ENCODE measurements around the gene FDX2. TPM values are rescaled to one million over a fixed set of nuclear protein-coding genes. Genes with fewer than 3 reads are reported as not detected.

FDX2 gene
- total and polyA plus RNA-seq, 4 donors: 15.0 to 45.3 (median 33.8) TPM

GRCh38 chr19:10292206-10292788 is 23.5 kb downstream of the FDX2 start:
- peaks cover 9% of the 10 kb centered on the region for H3K36me3 ChIP-seq (ENCODE audit: control insufficient read depth, insufficient read depth, low read length)
- peak in 1 of 6 donors; percentile 66 for DNase-seq (ENCODE audit: low read depth in 4 of 6, low spot score in 6 of 6)
- H3K4me1 ChIP-seq (ENCODE audit: control insufficient read depth, insufficient read depth, low read length): peaks cover 71% of the 10 kb centered on the region
- H3K27me3 ChIP-seq (ENCODE audit: control insufficient read depth, insufficient read depth, low read length): peaks cover 97% of the 10 kb centered on the region
- no peak overlapping the region for H3K27ac ChIP-seq (ENCODE audit: low read depth, low read length)
- no peaks in the 10 kb centered on the region for H3K9me3 ChIP-seq (ENCODE audit: control insufficient read depth, insufficient read depth, low read length)
- peak overlapping the region; percentile 18 for H3K4me3 ChIP-seq (ENCODE audit: low read depth, low read length)
- whole genome bisulfite sequencing (ENCODE audit: insufficient coverage): under 1% methylated on average over 39 of the region's 45 CpGs

GRCh38 chr19:10291554-10292205 is 24.1 kb downstream of the FDX2 start:
- Histone ChIP-seq H3K36me3 (ENCODE audit: control insufficient read depth, insufficient read depth, low read length) (peaks cover 9% of the 10 kb centered on the region), H3K4me3 (ENCODE audit: low read depth, low read length) (peak overlapping the region; percentile 18), H3K9me3 (ENCODE audit: control insufficient read depth, insufficient read depth, low read length) (no peaks in the 10 kb centered on the region), H3K4me1 (ENCODE audit: control insufficient read depth, insufficient read depth, low read length) (peaks cover 77% of the 10 kb centered on the region), H3K27me3 (ENCODE audit: control insufficient read depth, insufficient read depth, low read length) (peaks cover 100% of the 10 kb centered on the region), H3K27ac (ENCODE audit: low read depth, low read length) (no peak overlapping the region)
- DNase-seq (ENCODE audit: low read depth in 4 of 6, low spot score in 6 of 6): no peak
- WGBS (ENCODE audit: insufficient coverage): 3% methylated on average over 49 of the region's 49 CpGs

GRCh38 chr19:10290876-10291553 is 24.8 kb downstream of the FDX2 start:
- WGBS (ENCODE audit: insufficient coverage): under 1% methylated on average over 57 of the region's 57 CpGs
- Histone ChIP-seq H3K4me1 (ENCODE audit: control insufficient read depth, insufficient read depth, low read length) (peaks cover 72% of the 10 kb centered on the region), H3K27me3 (ENCODE audit: control insufficient read depth, insufficient read depth, low read length) (peaks cover 97% of the 10 kb centered on the region), H3K9me3 (ENCODE audit: control insufficient read depth, insufficient read depth, low read length) (no peaks in the 10 kb centered on the region), H3K4me3 (ENCODE audit: low read depth, low read length) (no peak overlapping the region), H3K27ac (ENCODE audit: low read depth, low read length) (no peak overlapping the region), H3K36me3 (ENCODE audit: control insufficient read depth, insufficient read depth, low read length) (peaks cover 9% of the 10 kb centered on the region)
- peak in 1 of 6 donors; percentile 26 for DNase-seq (ENCODE audit: low read depth in 4 of 6, low spot score in 6 of 6)

- H3K36me3 ChIP-seq (ENCODE audit: control insufficient read depth, insufficient read depth, low read length): peaks cover 9% of the 10 kb centered on the region
- no peak for DNase-seq (ENCODE audit: low read depth in 4 of 6, low spot score in 6 of 6)
- H3K4me1 ChIP-seq (ENCODE audit: control insufficient read depth, insufficient read depth, low read length): peaks cover 66% of the 10 kb centered on the region
- under 1% methylated on average over 30 of the region's 30 CpGs for WGBS (ENCODE audit: insufficient coverage)
- peak overlapping the region; percentile 9 for H3K4me3 ChIP-seq (ENCODE audit: low read depth, low read length)
- no peak overlapping the region for H3K27ac ChIP-seq (ENCODE audit: low read depth, low read length)
- H3K9me3 ChIP-seq (ENCODE audit: control insufficient read depth, insufficient read depth, low read length): no peaks in the 10 kb centered on the region
- peaks cover 92% of the 10 kb centered on the region for H3K27me3 ChIP-seq (ENCODE audit: control insufficient read depth, insufficient read depth, low read length)
Observed at GRCh38 chr19:10290357-10290875, 25.4 kb downstream of the FDX2 start.

- H3K4me3 ChIP-seq (ENCODE audit: low read depth, low read length): peak within 1 kb of the TSS; percentile 9
- H3K4me1 ChIP-seq (ENCODE audit: control insufficient read depth, insufficient read depth, low read length): peaks cover 62% of the 10 kb centered on the region
- no peaks in the 10 kb centered on the region for H3K9me3 ChIP-seq (ENCODE audit: control insufficient read depth, insufficient read depth, low read length)
- H3K27ac ChIP-seq (ENCODE audit: low read depth, low read length): no peak within 1 kb of the TSS
- no peak for DNase-seq (ENCODE audit: low read depth in 4 of 6, low spot score in 6 of 6)
- WGBS (ENCODE audit: insufficient coverage): under 1% methylated on average over 40 of the region's 45 CpGs
- H3K36me3 ChIP-seq (ENCODE audit: control insufficient read depth, insufficient read depth, low read length): peaks cover 9% of the 10 kb centered on the region
- H3K27me3 ChIP-seq (ENCODE audit: control insufficient read depth, insufficient read depth, low read length): peaks cover 86% of the 10 kb centered on the region
Observed at GRCh38 chr19:10289836-10290356, 25.9 kb downstream of the FDX2 start, which contains the start of gene ICAM5. Gene ICAM5, plus strand, starts transcription at chr19:10289952. Its CDS starts 92 bp downstream, at chr19:10290044.

- no peaks in the 10 kb centered on the region for H3K9me3 ChIP-seq (ENCODE audit: control insufficient read depth, insufficient read depth, low read length)
- peaks cover 7% of the 10 kb centered on the region for H3K36me3 ChIP-seq (ENCODE audit: control insufficient read depth, insufficient read depth, low read length)
- peak overlapping the region; percentile 9 for H3K4me3 ChIP-seq (ENCODE audit: low read depth, low read length)
- peak in 2 of 6 donors; percentile 61 to 77 for DNase-seq (ENCODE audit: low read depth in 4 of 6, low spot score in 6 of 6)
- peaks cover 80% of the 10 kb centered on the region for H3K27me3 ChIP-seq (ENCODE audit: control insufficient read depth, insufficient read depth, low read length)
- H3K4me1 ChIP-seq (ENCODE audit: control insufficient read depth, insufficient read depth, low read length): peaks cover 62% of the 10 kb centered on the region
- WGBS (ENCODE audit: insufficient coverage): under 1% methylated on average over 38 of the region's 50 CpGs
- H3K27ac ChIP-seq (ENCODE audit: low read depth, low read length): no peak overlapping the region
Observed at GRCh38 chr19:10289167-10289835, 26.5 kb downstream of the FDX2 start.

GRCh38 chr19:10288662-10289166 is 27.1 kb downstream of the FDX2 start:
- H3K27me3 ChIP-seq (ENCODE audit: control insufficient read depth, insufficient read depth, low read length): peaks cover 74% of the 10 kb centered on the region
- H3K9me3 ChIP-seq (ENCODE audit: control insufficient read depth, insufficient read depth, low read length): no peaks in the 10 kb centered on the region
- WGBS (ENCODE audit: insufficient coverage): under 1% methylated on average over 14 of the region's 23 CpGs
- no peak overlapping the region for H3K27ac ChIP-seq (ENCODE audit: low read depth, low read length)
- peaks cover 61% of the 10 kb centered on the region for H3K4me1 ChIP-seq (ENCODE audit: control insufficient read depth, insufficient read depth, low read length)
- H3K4me3 ChIP-seq (ENCODE audit: low read depth, low read length): no peak overlapping the region
- peak in 1 of 6 donors; percentile 51 for DNase-seq (ENCODE audit: low read depth in 4 of 6, low spot score in 6 of 6)
- H3K36me3 ChIP-seq (ENCODE audit: control insufficient read depth, insufficient read depth, low read length): peaks cover 5% of the 10 kb centered on the region

- Histone ChIP-seq H3K27me3 (ENCODE audit: control insufficient read depth, insufficient read depth, low read length) (peaks cover 63% of the 10 kb centered on the region), H3K4me3 (ENCODE audit: low read depth, low read length) (no peak within 1 kb of the TSS), H3K9me3 (ENCODE audit: control insufficient read depth, insufficient read depth, low read length) (no peaks in the 10 kb centered on the region), H3K4me1 (ENCODE audit: control insufficient read depth, insufficient read depth, low read length) (peaks cover 48% of the 10 kb centered on the region), H3K27ac (ENCODE audit: low read depth, low read length) (no peak within 1 kb of the TSS), H3K36me3 (ENCODE audit: control insufficient read depth, insufficient read depth, low read length) (peaks cover 2% of the 10 kb centered on the region)
- WGBS (ENCODE audit: insufficient coverage): 2% methylated on average over 58 of the region's 59 CpGs
- no peak for DNase-seq (ENCODE audit: low read depth in 4 of 6, low spot score in 6 of 6)
Observed at GRCh38 chr19:10286803-10287737, 28.7 kb downstream of the FDX2 start, which contains the start of gene ICAM4. Gene ICAM4, plus strand, starts transcription at chr19:10286955. Its CDS starts 58 bp downstream, at chr19:10287013.
